Loucy (cell line): ENCODE data around the gene TMEM163.

Source experiments
- H2AFZ ChIP-seq: fragments of 200-600 bp; sonication (generic); 2 replicates; pipeline ENCODE4 v1.6.0; 2016; ENCODE audit warnings: antibody characterized with exemption, mild to moderate bottlenecking, low read length, moderate library complexity
- H3F3A ChIP-seq: fragments of 200-600 bp; 2 replicates; pipeline ENCODE4 v1.6.0; 2016; ENCODE audit warnings: antibody characterized with exemption, low read depth, mild to moderate bottlenecking
- H3K27me3 ChIP-seq: fragments of 200-600 bp; sonication (generic); 2 replicates; pipeline ENCODE4 v1.6.1; 2014; ENCODE audit warnings: low read length, mild to moderate bottlenecking; ENCODE audit not compliant: insufficient read depth, poor library complexity, severe bottlenecking
- H3K36me3 ChIP-seq: fragments of 200-600 bp; sonication (generic); 2 replicates; pipeline ENCODE4 v1.6.1; 2016; ENCODE audit warnings: low read length; ENCODE audit not compliant: insufficient read depth
- H3K4me1 ChIP-seq: fragments of 200-600 bp; sonication (generic); 2 replicates; pipeline ENCODE4 v1.5.1; 2014; ENCODE audit warnings: low read length, mild to moderate bottlenecking; ENCODE audit not compliant: insufficient read depth, poor library complexity, severe bottlenecking
- H3K4me2 ChIP-seq: fragments of 200-600 bp; sonication (generic); 2 replicates; pipeline ENCODE4 v1.6.0; 2014; ENCODE audit warnings: antibody characterized with exemption, low read length, low read depth, mild to moderate bottlenecking; ENCODE audit not compliant: poor library complexity, severe bottlenecking
- H3K4me3 ChIP-seq: fragments of 200-600 bp; sonication (generic); 2 replicates; pipeline ENCODE4 v1.5.1; 2014; ENCODE audit warnings: low read length, mild to moderate bottlenecking, mixed read lengths; ENCODE audit not compliant: poor library complexity, severe bottlenecking
- H3K79me2 ChIP-seq: fragments of 200-600 bp; sonication (generic); 2 replicates; pipeline ENCODE4 v1.6.1; 2014; ENCODE audit warnings: low read length; ENCODE audit not compliant: insufficient read depth
- H3K9ac ChIP-seq: fragments of 200-600 bp; sonication (generic); 2 replicates; pipeline ENCODE4 v1.6.0; 2014; ENCODE audit warnings: mild to moderate bottlenecking, low read depth, low read length, moderate library complexity; ENCODE audit not compliant: poor library complexity, severe bottlenecking
- H3K9me2 ChIP-seq: fragments of 200-600 bp; sonication (generic); replicated peaks from 2 replicates; pipeline ENCODE4 v1.6.1; 2016; ENCODE audit warnings: low read depth, low read length, mixed read lengths
- H3K9me3 ChIP-seq: fragments of 200-600 bp; sonication (generic); 2 replicates; pipeline ENCODE4 v1.6.1; 2014; ENCODE audit warnings: mild to moderate bottlenecking, antibody characterized with exemption, low read length, low read depth; ENCODE audit not compliant: insufficient read depth
- H4K20me1 ChIP-seq: fragments of 200-600 bp; sonication (generic); 2 replicates; pipeline ENCODE4 v1.6.0; 2014; ENCODE audit warnings: antibody characterized with exemption, low read length, mild to moderate bottlenecking; ENCODE audit not compliant: insufficient read depth, poor library complexity, severe bottlenecking
- EZH2phosphoT487 ChIP-seq: fragments of 200-600 bp; IDR thresholded peaks from 2 replicates; pipeline ENCODE4 v1.6.1; 2018; ENCODE audit warnings: antibody characterized with exemption, mild to moderate bottlenecking, moderate library complexity, borderline replicate concordance
- TF ChIP-seq, protein P1 (sequence below): fragments of 200-600 bp; sonication (generic); conservative IDR thresholded peaks from 2 replicates; pipeline ENCODE4 v1.5.1; 2014; ENCODE audit warnings: mild to moderate bottlenecking, antibody characterized with exemption, low read length

Gene TMEM163

GRCh38 chr2:134558208-134558830, 160.5 kb downstream of the TMEM163 start:
- no peaks in the 10 kb centered on the region for H3K36me3 ChIP-seq
- no peak overlapping the region for H3K4me2 ChIP-seq
- no peaks in the 10 kb centered on the region for H3K27me3 ChIP-seq
- no peak overlapping the region for H3K4me3 ChIP-seq
- no peaks in the 10 kb centered on the region for H3K9me3 ChIP-seq
- no peaks in the 10 kb centered on the region for H3K9me2 ChIP-seq
- H3K4me1 ChIP-seq = no peaks in the 10 kb centered on the region
- H2AFZ ChIP-seq = no peak overlapping the region
- H3K9ac ChIP-seq = no peak overlapping the region
- H3F3A ChIP-seq = no peaks in the 10 kb centered on the region
- no peaks in the 10 kb centered on the region for H3K79me2 ChIP-seq
- no peaks in the 10 kb centered on the region for H4K20me1 ChIP-seq
- TF ChIP-seq EZH2phosphoT487 = no peak
- TF ChIP-seq, protein P1, sequence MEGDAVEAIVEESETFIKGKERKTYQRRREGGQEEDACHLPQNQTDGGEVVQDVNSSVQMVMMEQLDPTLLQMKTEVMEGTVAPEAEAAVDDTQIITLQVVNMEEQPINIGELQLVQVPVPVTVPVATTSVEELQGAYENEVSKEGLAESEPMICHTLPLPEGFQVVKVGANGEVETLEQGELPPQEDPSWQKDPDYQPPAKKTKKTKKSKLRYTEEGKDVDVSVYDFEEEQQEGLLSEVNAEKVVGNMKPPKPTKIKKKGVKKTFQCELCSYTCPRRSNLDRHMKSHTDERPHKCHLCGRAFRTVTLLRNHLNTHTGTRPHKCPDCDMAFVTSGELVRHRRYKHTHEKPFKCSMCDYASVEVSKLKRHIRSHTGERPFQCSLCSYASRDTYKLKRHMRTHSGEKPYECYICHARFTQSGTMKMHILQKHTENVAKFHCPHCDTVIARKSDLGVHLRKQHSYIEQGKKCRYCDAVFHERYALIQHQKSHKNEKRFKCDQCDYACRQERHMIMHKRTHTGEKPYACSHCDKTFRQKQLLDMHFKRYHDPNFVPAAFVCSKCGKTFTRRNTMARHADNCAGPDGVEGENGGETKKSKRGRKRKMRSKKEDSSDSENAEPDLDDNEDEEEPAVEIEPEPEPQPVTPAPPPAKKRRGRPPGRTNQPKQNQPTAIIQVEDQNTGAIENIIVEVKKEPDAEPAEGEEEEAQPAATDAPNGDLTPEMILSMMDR = no peak

DNA sequence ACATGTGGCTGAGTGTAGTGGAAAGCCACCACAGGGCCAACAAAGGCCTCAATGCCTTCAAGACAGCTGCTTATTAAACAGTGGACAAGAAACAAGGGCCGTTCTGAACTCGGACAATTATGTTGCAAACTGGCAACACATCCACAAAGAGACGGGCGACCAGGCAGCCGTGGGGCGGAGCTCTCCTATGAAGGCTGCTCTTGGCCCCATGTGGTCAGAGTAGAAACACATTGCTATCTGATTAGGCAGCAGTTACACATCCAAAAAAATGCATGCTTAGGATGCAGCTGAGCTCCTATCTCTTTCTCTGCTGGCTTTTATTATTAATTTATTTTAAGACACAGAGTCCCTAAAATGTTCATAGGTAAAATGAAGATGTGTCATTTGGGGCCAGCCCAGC, 163.4 kb downstream of the TMEM163 start:
- no peaks in the 10 kb centered on the region for H3K27me3 ChIP-seq
- no peaks in the 10 kb centered on the region for H3K79me2 ChIP-seq
- TF ChIP-seq, protein P1 = no peak
- no peak for TF ChIP-seq EZH2phosphoT487
- no peak overlapping the region for H2AFZ ChIP-seq
- H3K4me1 ChIP-seq = no peaks in the 10 kb centered on the region
- H3K4me3 ChIP-seq = no peak overlapping the region
- H3K9me3 ChIP-seq = no peaks in the 10 kb centered on the region
- H3K36me3 ChIP-seq = no peaks in the 10 kb centered on the region
- no peak overlapping the region for H3K4me2 ChIP-seq
- H4K20me1 ChIP-seq = no peaks in the 10 kb centered on the region
- no peaks in the 10 kb centered on the region for H3K9me2 ChIP-seq
- H3K9ac ChIP-seq = no peak overlapping the region
- no peaks in the 10 kb centered on the region for H3F3A ChIP-seq

- Histone ChIP-seq H3K4me2 (no peak overlapping the region), H3F3A (no peaks in the 10 kb centered on the region), H4K20me1 (no peaks in the 10 kb centered on the region), H3K79me2 (no peaks in the 10 kb centered on the region), H3K27me3 (no peaks in the 10 kb centered on the region), H2AFZ (no peak overlapping the region), H3K9me3 (no peaks in the 10 kb centered on the region), H3K36me3 (no peaks in the 10 kb centered on the region), H3K4me3 (no peak overlapping the region), H3K9ac (no peak overlapping the region), H3K9me2 (no peaks in the 10 kb centered on the region), H3K4me1 (no peaks in the 10 kb centered on the region)
- TF ChIP-seq EZH2phosphoT487 = no peak
- TF ChIP-seq, protein P1 = no peak
Observed at GRCh38 chr2:134553657-134554056, 165.1 kb downstream of the TMEM163 start.
